ENCODE results near the gene GABRG2.

GABRG2 gene
- long read RNA-seq: 0 reads

- DNase-seq (ENCODE audit: low read depth in 1 of 2, low spot score in 1 of 2): no peak
- Histone ChIP-seq H3K4me3 (replicated peaks; ENCODE audit: insufficient read depth, low read length) (no peak within 1 kb of the TSS), H3K27me3 (ENCODE audit: insufficient read depth, poor library complexity, severe bottlenecking) (no peaks in the 10 kb centered on the region), H3K27ac (replicated peaks) (no peak within 1 kb of the TSS)
- TF ChIP-seq POLR2AphosphoS5 (IDR thresholded peaks at IDR 0.05; ENCODE audit: low read depth): no peak
- TF ChIP-seq SPI1 (IDR thresholded peaks at IDR 0.05; ENCODE audit: borderline replicate concordance, low read depth): no peak
- no peak for TF ChIP-seq CTCF (IDR thresholded peaks at IDR 0.05; ENCODE audit: insufficient read depth, low read length)
- TF ChIP-seq GABPA (IDR thresholded peaks at IDR 0.05; ENCODE audit: low read depth): no peak
- TF ChIP-seq REST (IDR thresholded peaks at IDR 0.05; ENCODE audit: insufficient replicate concordance, low read depth): no peak
These were observed at the start of gene GABRG2 for GRCh38 chr5:162067655-162068411. TSS of gene GABRG2 (plus strand) at chr5:162067773. CDS start at chr5:162068000, 227 bp downstream.

- Histone ChIP-seq H3K4me3 (replicated peaks; ENCODE audit: insufficient read depth, low read length) (no peak overlapping the region), H3K27ac (replicated peaks) (no peak overlapping the region), H3K27me3 (ENCODE audit: insufficient read depth, poor library complexity, severe bottlenecking) (no peaks in the 10 kb centered on the region)
- DNase-seq (ENCODE audit: low read depth in 1 of 2, low spot score in 1 of 2): no peak
- TF ChIP-seq POLR2AphosphoS5 (IDR thresholded peaks at IDR 0.05; ENCODE audit: low read depth) (no peak), CTCF (IDR thresholded peaks at IDR 0.05; ENCODE audit: insufficient read depth, low read length) (no peak), GABPA (IDR thresholded peaks at IDR 0.05; ENCODE audit: low read depth) (no peak), SPI1 (IDR thresholded peaks at IDR 0.05; ENCODE audit: borderline replicate concordance, low read depth) (no peak), REST (IDR thresholded peaks at IDR 0.05; ENCODE audit: insufficient replicate concordance, low read depth) (no peak)
These were observed 42.3 kb upstream of the GABRG2 start for GRCh38 chr5:162025312-162025711.

GRCh38 chr5:162026803-162027202, 40.8 kb upstream of the GABRG2 start:
- no peak overlapping the region for H3K27ac ChIP-seq (replicated peaks)
- no peak overlapping the region for H3K4me3 ChIP-seq (replicated peaks; ENCODE audit: insufficient read depth, low read length)
- no peak for DNase-seq (ENCODE audit: low read depth in 1 of 2, low spot score in 1 of 2)
- no peaks in the 10 kb centered on the region for H3K27me3 ChIP-seq (ENCODE audit: insufficient read depth, poor library complexity, severe bottlenecking)
- no peak for TF ChIP-seq GABPA (IDR thresholded peaks at IDR 0.05; ENCODE audit: low read depth)
- TF ChIP-seq CTCF (IDR thresholded peaks at IDR 0.05; ENCODE audit: insufficient read depth, low read length): no peak
- no peak for TF ChIP-seq POLR2AphosphoS5 (IDR thresholded peaks at IDR 0.05; ENCODE audit: low read depth)
- TF ChIP-seq SPI1 (IDR thresholded peaks at IDR 0.05; ENCODE audit: borderline replicate concordance, low read depth): no peak
- TF ChIP-seq REST (IDR thresholded peaks at IDR 0.05; ENCODE audit: insufficient replicate concordance, low read depth): no peak

Measured in HL-60 (cell line).